Activated CD4-positive, alpha-beta T cell treated with anti-CD3 and anti-CD28 coated beads, Interleukin-2, amount 10 ng/mL, durations not matched to agents 24 days and 14 days (primary cell): Measurements from ENCODE around the gene PHF1. TPM values are rescaled to one million over a fixed set of nuclear protein-coding genes. Genes with fewer than 3 reads are reported as not detected.
"Not testable (repeated sequence)": the region's sequence is repeated elsewhere in the genome, so short reads cannot be mapped to it uniquely, and the experiment has no call there.

ENCODE experiments used
- DNase-seq: peaks from one replicate; pipeline ENCODE4 v3.0.0; 2022
- H3K27ac Mint-ChIP-seq: one replicate; pipeline ENCODE4 v1.8.0; 2022; ENCODE audit warnings: mild to moderate bottlenecking, mixed read lengths
- H3K27me3 Mint-ChIP-seq: one replicate; pipeline ENCODE4 v1.8.0; 2022; ENCODE audit warnings: mixed read lengths
- H3K36me3 Mint-ChIP-seq: one replicate; pipeline ENCODE4 v1.8.0; 2022; ENCODE audit warnings: low read depth, mild to moderate bottlenecking, mixed read lengths
- H3K4me1 Mint-ChIP-seq: one replicate; pipeline ENCODE4 v1.8.0; 2021; ENCODE audit warnings: mixed read lengths
- H3K4me3 Mint-ChIP-seq: one replicate; pipeline ENCODE4 v1.8.0; 2022; ENCODE audit warnings: mild to moderate bottlenecking, moderate library complexity, mixed read lengths
- H3K9me3 Mint-ChIP-seq: one replicate; pipeline ENCODE4 v1.8.0; 2021; ENCODE audit warnings: mixed read lengths
- intact Hi-C: fragments of 100-400 bp; cut with micrococcal nuclease; formaldehyde crosslinking; loops from one replicate; pipeline ENCODE4 v1.15.1; 2023
- total RNA-seq: library from RNA; stranded (reverse); gene quantifications from 2 replicates; pipeline ENCODE4 v1.2.3, GENCODE V29; 2022

The PHF1 gene
- total RNA-seq: 29.5 and 33.6 TPM in 2 replicates

- H3K9me3 Mint-ChIP-seq: no peaks in the 10 kb centered on the region
- H3K36me3 Mint-ChIP-seq: peaks cover 44% of the 10 kb centered on the region
- H3K4me3 Mint-ChIP-seq: peak within 1 kb of the TSS; percentile 92
- H3K27me3 Mint-ChIP-seq: no peaks in the 10 kb centered on the region
- H3K27ac Mint-ChIP-seq: peak within 1 kb of the TSS; percentile 91
- peak; percentile 91 for DNase-seq
- intact Hi-C loops: loop anchor here (1.0 to 10.0 kb wide), 8 partner anchors 7 to 1236 kb away; partner anchors contain the start of genes AGPAT1, B3GALT4, CUTA and KIFC1
- H3K4me1 Mint-ChIP-seq: peaks cover 43% of the 10 kb centered on the region
Observed at GRCh38 chr6:33410711-33411631, at the start of gene PHF1. TSS of gene PHF1 (plus strand) at chr6:33411014. CDS start at chr6:33412264, 1,250 bp downstream.

GRCh38 chr6:33363486-33363885, 47.3 kb upstream of the PHF1 start:
- H3K4me3 Mint-ChIP-seq, H3K27ac Mint-ChIP-seq, H3K36me3 Mint-ChIP-seq, intact Hi-C loops, H3K9me3 Mint-ChIP-seq, H3K4me1 Mint-ChIP-seq, DNase-seq: not testable (repeated sequence)
- H3K27me3 Mint-ChIP-seq: peaks cover 15% of the 10 kb centered on the region

GRCh38 chr6:33364475-33365205, 46.2 kb upstream of the PHF1 start:
- H3K36me3 Mint-ChIP-seq, H3K9me3 Mint-ChIP-seq, DNase-seq, H3K4me3 Mint-ChIP-seq, H3K4me1 Mint-ChIP-seq, intact Hi-C loops, H3K27me3 Mint-ChIP-seq: not testable (repeated sequence)
- H3K27ac Mint-ChIP-seq: peak overlapping the region; percentile 54

GRCh38 chr6:33365206-33365971, 45.4 kb upstream of the PHF1 start:
- intact Hi-C loops, H3K9me3 Mint-ChIP-seq, H3K27ac Mint-ChIP-seq, H3K36me3 Mint-ChIP-seq, DNase-seq, H3K4me3 Mint-ChIP-seq, H3K27me3 Mint-ChIP-seq, H3K4me1 Mint-ChIP-seq: not testable (repeated sequence)

- intact Hi-C loops: no loop called here
- no peak for DNase-seq
- H3K36me3 Mint-ChIP-seq: no peaks in the 10 kb centered on the region
- H3K9me3 Mint-ChIP-seq: no peaks in the 10 kb centered on the region
- H3K4me1 Mint-ChIP-seq: peaks cover 5% of the 10 kb centered on the region
- no peak overlapping the region for H3K27ac Mint-ChIP-seq
- no peaks in the 10 kb centered on the region for H3K27me3 Mint-ChIP-seq
- no peak overlapping the region for H3K4me3 Mint-ChIP-seq
Observed at GRCh38 chr6:33367009-33367714, 43.7 kb upstream of the PHF1 start.

GRCh38 chr6:33367715-33368025, 43.1 kb upstream of the PHF1 start:
- H3K27ac Mint-ChIP-seq, H3K36me3 Mint-ChIP-seq, DNase-seq, intact Hi-C loops, H3K4me1 Mint-ChIP-seq, H3K27me3 Mint-ChIP-seq, H3K4me3 Mint-ChIP-seq, H3K9me3 Mint-ChIP-seq: not testable (repeated sequence)

- H3K4me3 Mint-ChIP-seq, intact Hi-C loops, H3K27ac Mint-ChIP-seq, H3K4me1 Mint-ChIP-seq, H3K27me3 Mint-ChIP-seq, H3K9me3 Mint-ChIP-seq, DNase-seq, H3K36me3 Mint-ChIP-seq: not testable (repeated sequence)
Observed at GRCh38 chr6:33371901-33372300, 38.9 kb upstream of the PHF1 start.

- DNase-seq: no peak
- H3K9me3 Mint-ChIP-seq: no peaks in the 10 kb centered on the region
- H3K27ac Mint-ChIP-seq: no peak overlapping the region
- H3K4me1 Mint-ChIP-seq: peaks cover 3% of the 10 kb centered on the region
- intact Hi-C loops: no loop called here
- no peaks in the 10 kb centered on the region for H3K36me3 Mint-ChIP-seq
- H3K4me3 Mint-ChIP-seq: no peak overlapping the region
- H3K27me3 Mint-ChIP-seq: no peaks in the 10 kb centered on the region
Observed at GRCh38 chr6:33372526-33373123, 38.2 kb upstream of the PHF1 start.

- Mint-ChIP-seq H3K27me3 (no peaks in the 10 kb centered on the region), H3K27ac (no peak overlapping the region), H3K36me3 (no peaks in the 10 kb centered on the region), H3K4me1 (peaks cover 3% of the 10 kb centered on the region), H3K9me3 (no peaks in the 10 kb centered on the region), H3K4me3 (no peak overlapping the region)
- intact Hi-C loops: no loop called here
- no peak for DNase-seq
Observed at GRCh38 chr6:33373960-33374910, 36.6 kb upstream of the PHF1 start.

GRCh38 chr6:33375143-33375671, 35.6 kb upstream of the PHF1 start:
- Mint-ChIP-seq H3K27me3 (no peaks in the 10 kb centered on the region), H3K36me3 (no peaks in the 10 kb centered on the region), H3K4me3 (no peak overlapping the region), H3K4me1 (peaks cover 3% of the 10 kb centered on the region), H3K27ac (no peak overlapping the region), H3K9me3 (no peaks in the 10 kb centered on the region)
- intact Hi-C loops: no loop called here
- DNase-seq: no peak

GRCh38 chr6:33377171-33377570, 33.6 kb upstream of the PHF1 start:
- intact Hi-C loops: no loop called here
- no peak for DNase-seq
- Mint-ChIP-seq H3K36me3 (no peaks in the 10 kb centered on the region), H3K4me3 (no peak overlapping the region), H3K27me3 (peaks cover 5% of the 10 kb centered on the region), H3K27ac (no peak overlapping the region), H3K9me3 (no peaks in the 10 kb centered on the region), H3K4me1 (peaks cover 3% of the 10 kb centered on the region)

GRCh38 chr6:33379184-33379583, 31.6 kb upstream of the PHF1 start:
- intact Hi-C loops, H3K4me3 Mint-ChIP-seq, DNase-seq: not testable (repeated sequence)

More at GRCh38 chr6:33379184-33379583, 31.6 kb upstream of the PHF1 start:
- not testable (repeated sequence) for H3K27me3 Mint-ChIP-seq, H3K36me3 Mint-ChIP-seq, H3K9me3 Mint-ChIP-seq, H3K4me1 Mint-ChIP-seq, H3K27ac Mint-ChIP-seq
